HCT116 (cell line): Measurements from ENCODE around the gene ZNF225. TPM values are rescaled to one million over a fixed set of nuclear protein-coding genes. Genes with fewer than 3 reads are reported as not detected.
"Not testable (repeated sequence)": the region's sequence is repeated elsewhere in the genome, so short reads cannot be mapped to it uniquely, and the experiment has no call there.

Source experiments
- ATAC-seq: fragments of 200-7000 bp; cut with Tn5 transposase; 2 replicates; pipeline ENCODE4 v1.9.1; 2020; ENCODE audit warnings: mild to moderate bottlenecking, moderate library complexity
- BruUV-seq: library from RNA; stranded (reverse); fragments of 400-500 nt; replicated peaks from 2 replicates; lab custom pipeline; 2021; lab: Mats Ljungman, UMichigan
- CTCF ChIA-PET: fragments of 300-600 bp; sonication (Branson Sonifier 250); formaldehyde crosslinking; loops from one replicate; lab custom pipeline; 2021; ENCODE audit warnings: antibody characterized with exemption; lab: Charles Lee
- POLR2A ChIA-PET: fragments of 300-600, 350-600 bp; sonication (Branson Sonifier 250); formaldehyde crosslinking; loops from one replicate; lab custom pipeline; 2021; ENCODE audit warnings: antibody characterized with exemption; lab: Charles Lee
- RAD21 ChIA-PET, 2 experiments: fragments of 300-600 bp; sonication (Branson Sonifier 250); formaldehyde crosslinking; loops; one replicate each; lab custom pipeline; 2023; ENCODE audit warnings: low total read pairs in 2 of 2; ENCODE audit not compliant: uncharacterized antibody in 2 of 2, unreplicated experiment in 2 of 2, low non-redundant PET in 1 of 2; lab: Charles Lee
- DNase-seq: peaks from one replicate; pipeline ENCODE4 v3.0.0-alpha.2; 2010; ENCODE audit warnings: low read depth, low spot score
- H2AFZ ChIP-seq: fragments of 200-600 bp; shearing (Covaris generic), sonication (generic); 2 replicates; pipeline ENCODE4 v1.6.1; 2017; ENCODE audit warnings: low read depth, mixed run types, mixed read lengths, antibody characterized with exemption, low read length; ENCODE audit not compliant: poor library complexity, severe bottlenecking
- H3K27ac ChIP-seq: 2 replicates; pipeline ENCODE4 v1.5.1; 2012; ENCODE audit warnings: low read depth, low read length
- H3K27me3 ChIP-seq: fragments of 200-600 bp; sonication (generic); 2 replicates; pipeline ENCODE4 v1.6.1; 2016; ENCODE audit warnings: mixed run types, low read length, mixed read lengths; ENCODE audit not compliant: insufficient read depth
- H3K36me3 ChIP-seq, 2 experiments: fragments of 200-500 bp in 1 of 2; fragments of 200-600 bp in 1 of 2; sonication (Bioruptor generic) in 1 of 2; sonication (generic) in 1 of 2; 2 replicates each; pipeline versions ENCODE4 v1.5.1 to v1.6.1; 2014 to 2016; ENCODE audit warnings: low read length in 2 of 2, inconsistent platforms in 1 of 2, mixed read lengths in 1 of 2, mixed run types in 1 of 2; ENCODE audit not compliant: insufficient read depth in 2 of 2, control insufficient read depth in 1 of 2
- H3K4me1 ChIP-seq, 2 experiments: fragments of 200-600 bp in 1 of 2; sonication (generic) in 1 of 2; 2 replicates each; pipeline versions ENCODE4 v1.5.1 to v1.6.1; 2012 to 2017; ENCODE audit warnings: low read length in 2 of 2, inconsistent platforms in 1 of 2, mild to moderate bottlenecking in 1 of 2, mixed read lengths in 1 of 2, mixed run types in 1 of 2, moderate library complexity in 1 of 2; ENCODE audit not compliant: insufficient read depth in 2 of 2, control insufficient read depth in 1 of 2
- H3K4me2 ChIP-seq: fragments of 200-600 bp; sonication (generic); 2 replicates; pipeline ENCODE4 v1.6.1; 2017; ENCODE audit warnings: mixed run types, low read length, mixed read lengths
- H3K4me3 ChIP-seq, 2 experiments: fragments of 200-600 bp in 1 of 2; sonication (generic) in 1 of 2; replicated peaks in 1 of 2; 2 replicates each; pipeline ENCODE4 v1.5.1; 2011 to 2016; ENCODE audit warnings: low read length in 2 of 2, control low read depth in 1 of 2, low read depth in 1 of 2, mild to moderate bottlenecking in 1 of 2, mixed read lengths in 1 of 2, mixed run types in 1 of 2
- H3K79me2 ChIP-seq: fragments of 200-600 bp; sonication (generic); 2 replicates; pipeline ENCODE4 v1.6.1; 2017; ENCODE audit warnings: mild to moderate bottlenecking, mixed run types, low read length, moderate library complexity, mixed read lengths; ENCODE audit not compliant: insufficient read depth
- H3K9ac ChIP-seq: fragments of 200-600 bp; sonication (generic); 2 replicates; pipeline ENCODE4 v1.6.1; 2016; ENCODE audit warnings: low read length, mixed read lengths
- H3K9me2 ChIP-seq: fragments of 200-600 bp; sonication (generic), shearing (Covaris generic); 2 replicates; pipeline ENCODE4 v1.6.1; 2017; ENCODE audit warnings: mixed run types, mild to moderate bottlenecking, moderate library complexity; ENCODE audit not compliant: insufficient read depth
- H3K9me3 ChIP-seq, 2 experiments: fragments of 200-500 bp in 1 of 2; fragments of 200-600 bp in 1 of 2; sonication (Bioruptor generic) in 1 of 2; sonication (generic) in 1 of 2; 2 replicates each; pipeline ENCODE4 v1.6.1; 2014 to 2017; ENCODE audit warnings: low read length in 2 of 2, mixed read lengths in 2 of 2, inconsistent platforms in 1 of 2, low read depth in 1 of 2, mild to moderate bottlenecking in 1 of 2, mixed run types in 1 of 2, moderate library complexity in 1 of 2; ENCODE audit not compliant: control insufficient read depth in 1 of 2, insufficient read depth in 1 of 2
- H4K20me1 ChIP-seq: fragments of 200-600 bp; sonication (generic), shearing (Covaris generic); 2 replicates; pipeline ENCODE4 v1.6.1; 2017; ENCODE audit warnings: mixed run types, mild to moderate bottlenecking, moderate library complexity; ENCODE audit not compliant: insufficient read depth
- CBX3 ChIP-seq: IDR thresholded peaks from 2 replicates; pipeline ENCODE4 v1.6.1; 2012; ENCODE audit warnings: low read depth
- CEBPB ChIP-seq: IDR thresholded peaks from 2 replicates; pipeline ENCODE4 v1.6.1; 2012; ENCODE audit warnings: low read depth
- EZH2 ChIP-seq: fragments of 200-600 bp; sonication (generic); IDR thresholded peaks from 2 replicates; pipeline ENCODE4 v1.6.1; 2017; ENCODE audit warnings: antibody characterized with exemption, mixed run types
- JUND ChIP-seq: IDR thresholded peaks from 2 replicates; pipeline ENCODE4 v1.6.1; 2012
- POLR2A ChIP-seq: IDR thresholded peaks from 2 replicates; pipeline ENCODE4 v1.7.0; 2011; ENCODE audit warnings: borderline replicate concordance; ENCODE audit not compliant: insufficient read depth, insufficient read length; ENCODE audit errors: extremely low read depth
- POLR2AphosphoS5 ChIP-seq: IDR thresholded peaks from 2 replicates; pipeline ENCODE4 v1.6.1; 2011; ENCODE audit warnings: mild to moderate bottlenecking, low read depth, low read length, moderate library complexity
- RAD21 ChIP-seq: IDR thresholded peaks from 2 replicates; pipeline ENCODE4 v1.6.1; 2012; ENCODE audit warnings: low read depth, mild to moderate bottlenecking
- SIN3A ChIP-seq: IDR thresholded peaks from 2 replicates; pipeline ENCODE4 v1.6.1; 2012; ENCODE audit warnings: low read depth
- SP1 ChIP-seq: IDR thresholded peaks from 2 replicates; pipeline ENCODE4 v1.6.1; 2012; ENCODE audit warnings: low read depth
- YY1 ChIP-seq: IDR thresholded peaks from 2 replicates; pipeline ENCODE4 v1.6.1; 2011; ENCODE audit warnings: low read length, low read depth, moderate library complexity, mild to moderate bottlenecking; ENCODE audit not compliant: insufficient replicate concordance; ENCODE audit errors: extremely low read depth
- intact Hi-C: fragments of 100-400 bp; cut with micrococcal nuclease; formaldehyde crosslinking; loops from 2 replicates; pipeline ENCODE4 v1.10.0; 2022
- total RNA-seq: library from RNA; stranded (reverse); gene quantifications from one replicate; pipeline ENCODE4 v1.2.1, GENCODE V29; 2021; ENCODE audit not compliant: unreplicated experiment
- TF ChIP-seq, protein P1 (sequence below): IDR thresholded peaks from 2 replicates; pipeline ENCODE4 v1.6.1; 2012

ZNF225 gene
- total RNA-seq, 1 experiment from 2014 or later: 2.8 TPM

DNA sequence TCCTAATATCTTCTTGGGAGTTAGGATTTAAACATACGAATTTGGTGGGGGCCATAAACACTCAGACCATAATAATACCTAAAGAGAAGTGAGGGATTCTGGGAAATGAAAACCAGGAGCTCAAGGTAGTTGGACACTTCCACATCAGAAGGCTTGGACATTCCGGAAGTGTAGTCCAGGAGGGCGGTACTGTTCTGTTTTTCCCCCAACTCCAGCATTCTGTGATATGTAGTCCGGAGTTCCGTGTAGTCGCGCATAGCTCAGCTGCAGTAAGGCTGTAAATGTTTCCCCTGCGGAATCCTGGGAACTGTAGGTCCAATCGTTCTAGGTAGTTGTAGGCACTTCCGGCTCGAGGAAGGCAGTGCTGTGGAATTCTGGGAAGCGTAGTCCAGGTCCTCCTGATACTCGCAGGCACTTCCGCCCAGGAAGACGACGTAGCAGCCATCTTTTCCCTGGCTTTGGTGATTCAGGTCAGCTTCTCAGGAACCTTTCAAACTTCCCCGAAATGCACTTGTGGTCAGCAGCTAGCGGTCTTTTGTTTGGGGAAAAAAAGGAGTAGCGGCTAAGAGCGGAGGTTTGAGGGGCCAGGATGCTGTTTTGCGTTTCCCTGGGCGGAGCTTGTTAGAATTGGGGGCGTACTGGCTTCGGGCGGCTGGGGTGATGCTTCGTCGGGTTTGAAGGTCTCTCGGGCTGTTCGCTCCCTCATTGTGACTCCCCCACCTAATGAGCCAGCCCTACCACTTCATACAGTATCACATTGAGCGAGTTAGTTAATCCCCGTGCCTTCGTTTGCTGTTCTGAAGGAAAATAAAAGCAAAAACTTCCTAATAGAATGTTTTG is 51.7 kb downstream of the ZNF225 start, which contains the start of gene ZNF226 (continued):
- TF ChIP-seq EZH2 (no peak), SP1 (peak; percentile 77), YY1 (peak; percentile 92), RAD21 (no peak), CBX3 (peak; percentile 93)

DNA sequence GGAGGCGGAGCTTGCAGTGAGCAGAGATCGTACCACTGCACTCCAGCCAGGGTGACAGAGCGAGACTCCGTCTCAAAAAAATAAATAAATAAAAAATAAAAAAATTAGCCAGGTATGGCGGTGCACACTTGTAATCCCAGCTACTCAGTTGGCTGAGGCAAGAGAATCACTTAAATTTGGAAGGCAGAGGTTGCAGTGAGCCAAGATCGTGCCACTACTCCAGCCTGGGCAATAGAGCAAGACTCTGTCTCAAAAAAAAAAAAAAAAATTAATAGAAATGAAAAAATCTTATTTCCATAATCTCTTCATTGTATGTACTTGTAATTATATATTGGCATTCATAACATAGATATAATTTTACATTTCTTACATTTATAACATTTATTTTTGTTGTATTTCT is 57.5 kb downstream of the ZNF225 start:
- ATAC-seq, H3K9me2 ChIP-seq, intact Hi-C loops, H3K4me2 ChIP-seq, BruUV-seq, H3K27me3 ChIP-seq, H4K20me1 ChIP-seq, CTCF ChIA-PET, H3K4me3 ChIP-seq, H3K9ac ChIP-seq, H3K27ac ChIP-seq, DNase-seq, H2AFZ ChIP-seq, POLR2A ChIA-PET, H3K79me2 ChIP-seq, H3K4me1 ChIP-seq, RAD21 ChIA-PET: not testable (repeated sequence)
- Histone ChIP-seq H3K9me3 (peaks cover 3 to 11% of the 10 kb centered on the region in 2 experiments; a peak in 3 of 4 replicates), H3K36me3 (peaks cover 68% of the 10 kb centered on the region in 2 experiments)

DNA sequence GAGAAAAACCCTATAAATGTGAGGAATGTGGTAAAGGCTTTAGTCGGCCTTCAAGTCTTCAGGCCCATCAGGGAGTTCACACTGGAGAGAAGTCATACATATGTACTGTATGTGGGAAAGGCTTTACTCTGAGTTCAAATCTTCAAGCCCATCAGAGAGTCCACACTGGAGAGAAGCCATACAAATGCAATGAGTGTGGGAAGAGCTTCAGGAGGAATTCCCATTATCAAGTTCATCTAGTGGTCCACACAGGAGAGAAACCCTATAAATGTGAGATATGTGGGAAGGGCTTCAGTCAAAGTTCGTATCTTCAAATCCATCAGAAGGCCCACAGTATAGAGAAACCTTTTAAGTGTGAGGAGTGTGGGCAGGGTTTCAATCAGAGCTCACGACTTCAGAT is 63.4 kb downstream of the ZNF225 start:
- Histone ChIP-seq H3K9me2 (no peaks in the 10 kb centered on the region), H3K9ac (no peak overlapping the region), H3K27ac (no peak overlapping the region), H3K4me3 (no peak overlapping the region), H2AFZ (no peak overlapping the region), H4K20me1 (no peaks in the 10 kb centered on the region), H3K36me3 (peaks cover 45 to 49% of the 10 kb centered on the region in 2 experiments), H3K27me3 (no peaks in the 10 kb centered on the region), H3K4me1 (no peaks in the 10 kb centered on the region), H3K4me2 (no peak overlapping the region), H3K9me3 (peaks cover 4 to 15% of the 10 kb centered on the region in 2 experiments; a peak in 2 of 4 replicates), H3K79me2 (no peaks in the 10 kb centered on the region)
- ChIA-PET CTCF (no interaction called here), POLR2A (no interaction called here), RAD21 (no interaction called here)
- TF ChIP-seq SIN3A (no peak), POLR2A (no peak), POLR2AphosphoS5 (no peak), CEBPB (no peak), JUND (no peak)
- TF ChIP-seq, protein P1, sequence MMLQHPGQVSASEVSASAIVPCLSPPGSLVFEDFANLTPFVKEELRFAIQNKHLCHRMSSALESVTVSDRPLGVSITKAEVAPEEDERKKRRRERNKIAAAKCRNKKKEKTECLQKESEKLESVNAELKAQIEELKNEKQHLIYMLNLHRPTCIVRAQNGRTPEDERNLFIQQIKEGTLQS: no peak
- BruUV-seq: no TSS peak
- DNase-seq: no peak
- no peak for ATAC-seq
- intact Hi-C loops: no loop called here
